Coronary artery (tissue), 2 donors: Measurements from ENCODE around the gene IQSEC3.

Source experiments
- DNase-seq: peaks from one replicate; pipeline ENCODE4 v3.0.0-alpha.2; 2017; ENCODE audit warnings: low spot score
- H3K27ac ChIP-seq, 2 donors: fragments of 200-600 bp; sonication (generic); one replicate each; pipeline ENCODE4 v1.5.1; 2016 to 2019
- H3K4me3 ChIP-seq: fragments of 200-600 bp; sonication (generic); 2 replicates; pipeline ENCODE4 v1.5.1; 2016; ENCODE audit warnings: mild to moderate bottlenecking, moderate library complexity
- TF ChIP-seq, protein P1 (sequence below): fragments of 200-600 bp; sonication (generic); IDR thresholded peaks from one replicate; pipeline ENCODE4 v1.5.1; 2019; ENCODE audit warnings: antibody characterized with exemption

IQSEC3 gene

DNA sequence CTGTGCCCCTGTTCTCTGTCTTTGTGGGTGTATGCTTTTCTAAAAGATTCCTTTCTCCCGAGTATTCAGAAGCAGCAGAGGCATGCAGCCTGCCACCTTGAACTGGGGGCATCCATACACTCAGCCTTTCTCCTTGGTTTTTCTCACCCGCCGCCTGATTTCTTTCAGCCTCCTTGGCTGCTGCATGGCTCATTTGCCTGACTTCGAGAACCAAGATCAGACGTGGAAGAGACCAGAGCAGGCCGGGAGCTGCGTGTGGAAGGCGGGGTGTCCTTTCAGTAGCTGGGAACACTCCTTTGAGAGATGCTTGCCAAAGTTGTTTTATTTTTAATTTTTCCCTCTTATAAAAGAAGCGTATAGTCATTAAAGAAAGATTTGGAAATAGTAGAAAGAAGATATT, 94.3 kb downstream of the IQSEC3 start:
- Histone ChIP-seq H3K27ac (no peak overlapping the region), H3K4me3 (no peak overlapping the region)
- DNase-seq = no peak
- TF ChIP-seq, protein P1, sequence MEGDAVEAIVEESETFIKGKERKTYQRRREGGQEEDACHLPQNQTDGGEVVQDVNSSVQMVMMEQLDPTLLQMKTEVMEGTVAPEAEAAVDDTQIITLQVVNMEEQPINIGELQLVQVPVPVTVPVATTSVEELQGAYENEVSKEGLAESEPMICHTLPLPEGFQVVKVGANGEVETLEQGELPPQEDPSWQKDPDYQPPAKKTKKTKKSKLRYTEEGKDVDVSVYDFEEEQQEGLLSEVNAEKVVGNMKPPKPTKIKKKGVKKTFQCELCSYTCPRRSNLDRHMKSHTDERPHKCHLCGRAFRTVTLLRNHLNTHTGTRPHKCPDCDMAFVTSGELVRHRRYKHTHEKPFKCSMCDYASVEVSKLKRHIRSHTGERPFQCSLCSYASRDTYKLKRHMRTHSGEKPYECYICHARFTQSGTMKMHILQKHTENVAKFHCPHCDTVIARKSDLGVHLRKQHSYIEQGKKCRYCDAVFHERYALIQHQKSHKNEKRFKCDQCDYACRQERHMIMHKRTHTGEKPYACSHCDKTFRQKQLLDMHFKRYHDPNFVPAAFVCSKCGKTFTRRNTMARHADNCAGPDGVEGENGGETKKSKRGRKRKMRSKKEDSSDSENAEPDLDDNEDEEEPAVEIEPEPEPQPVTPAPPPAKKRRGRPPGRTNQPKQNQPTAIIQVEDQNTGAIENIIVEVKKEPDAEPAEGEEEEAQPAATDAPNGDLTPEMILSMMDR = no peak

DNA sequence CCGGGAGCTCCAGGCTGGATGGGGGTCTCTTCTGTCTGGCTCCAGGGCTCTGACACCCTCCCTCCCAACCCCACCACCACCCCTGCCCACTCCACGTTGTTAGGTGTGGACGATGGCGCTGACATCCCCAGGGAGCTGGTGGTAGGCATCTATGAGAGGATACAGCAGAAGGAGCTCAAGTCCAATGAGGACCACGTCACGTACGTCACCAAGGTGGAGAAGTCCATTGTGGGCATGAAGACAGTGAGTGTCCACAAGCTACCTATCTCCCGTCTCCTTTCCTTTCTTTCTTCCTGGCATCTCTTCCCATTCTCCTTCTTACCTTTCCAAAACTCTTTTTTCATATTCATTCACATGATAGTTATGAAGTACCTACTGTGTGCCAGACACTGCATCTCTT, 95.3 kb downstream of the IQSEC3 start:
- DNase-seq = no peak
- Histone ChIP-seq H3K4me3 (no peak overlapping the region), H3K27ac (no peak overlapping the region)
- TF ChIP-seq, protein P1 = no peak

DNA sequence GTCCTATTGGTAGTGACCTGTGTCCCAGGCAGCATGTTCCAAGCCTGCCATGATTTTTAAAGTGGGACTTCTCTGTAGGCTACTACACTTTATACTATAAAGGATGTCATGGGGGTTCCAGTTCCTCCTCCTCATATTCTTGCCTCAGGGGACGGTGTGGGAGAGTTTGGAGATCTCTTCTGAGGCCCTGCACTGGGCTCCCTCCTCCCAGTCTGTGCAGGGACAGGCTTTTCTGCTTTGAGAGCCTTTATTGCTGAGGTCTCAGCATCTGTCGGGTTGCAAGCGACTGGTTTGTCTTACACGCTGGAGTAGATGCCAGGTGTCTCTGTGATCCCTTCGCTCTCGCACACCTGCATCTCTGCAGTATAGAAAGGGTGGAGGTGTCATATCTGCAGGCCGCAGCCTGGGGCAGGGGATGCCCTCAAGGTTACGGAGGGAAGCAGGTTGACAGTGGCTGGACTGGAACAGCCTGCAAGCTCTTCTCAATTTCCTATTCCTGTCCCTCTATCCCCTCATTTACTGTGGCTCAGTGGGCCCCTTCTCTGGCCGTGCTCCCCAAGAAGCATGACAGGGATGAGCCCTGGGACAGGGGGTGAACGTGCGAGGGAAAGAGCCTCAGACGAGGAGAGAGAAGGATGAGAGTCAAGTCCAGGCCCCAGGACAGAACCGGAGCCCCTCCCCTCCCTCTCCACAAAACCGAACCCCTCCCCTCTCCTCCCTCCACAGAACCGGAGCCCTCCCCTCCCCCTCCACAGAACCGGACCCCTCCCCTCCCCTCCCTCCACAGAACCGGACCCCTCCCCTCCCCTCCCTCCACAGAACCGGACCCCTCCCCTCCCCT, 96.1 kb downstream of the IQSEC3 start:
- H3K27ac ChIP-seq = no peak overlapping the region
- no peak overlapping the region for H3K4me3 ChIP-seq
- TF ChIP-seq, protein P1 = no peak

DNA sequence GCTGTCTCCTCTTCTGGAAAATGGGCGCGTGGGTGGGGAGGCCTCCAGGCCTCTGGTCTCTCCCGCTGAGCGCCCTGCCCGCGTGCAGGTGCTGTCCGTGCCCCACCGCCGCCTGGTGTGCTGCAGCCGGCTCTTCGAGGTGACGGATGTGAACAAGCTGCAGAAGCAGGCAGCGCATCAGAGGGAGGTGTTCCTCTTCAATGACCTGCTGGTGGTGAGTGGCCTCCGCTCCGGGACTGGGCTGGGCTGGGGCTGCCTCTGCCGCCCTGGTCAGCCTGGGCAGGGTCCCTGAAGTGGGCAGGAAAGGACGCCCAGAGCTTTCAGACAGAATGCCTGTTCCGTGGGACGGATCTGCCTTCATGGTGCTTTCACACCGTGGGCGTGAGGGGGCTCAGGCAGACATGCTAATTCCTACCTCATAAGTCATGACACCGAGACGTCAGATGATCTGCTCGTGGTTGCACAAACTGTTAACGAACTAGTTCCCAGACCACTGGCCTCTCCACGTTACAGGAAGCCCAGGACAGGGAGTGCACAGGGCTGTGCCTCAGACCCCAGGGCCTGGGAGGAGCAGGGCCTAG, 96.9 kb downstream of the IQSEC3 start:
- TF ChIP-seq, protein P1 = no peak
- DNase-seq = no peak
- no peak overlapping the region for H3K27ac ChIP-seq
- no peak overlapping the region for H3K4me3 ChIP-seq

More for the DNA sequence above, 96.1 kb downstream of the IQSEC3 start:
- DNase-seq = no peak

DNA sequence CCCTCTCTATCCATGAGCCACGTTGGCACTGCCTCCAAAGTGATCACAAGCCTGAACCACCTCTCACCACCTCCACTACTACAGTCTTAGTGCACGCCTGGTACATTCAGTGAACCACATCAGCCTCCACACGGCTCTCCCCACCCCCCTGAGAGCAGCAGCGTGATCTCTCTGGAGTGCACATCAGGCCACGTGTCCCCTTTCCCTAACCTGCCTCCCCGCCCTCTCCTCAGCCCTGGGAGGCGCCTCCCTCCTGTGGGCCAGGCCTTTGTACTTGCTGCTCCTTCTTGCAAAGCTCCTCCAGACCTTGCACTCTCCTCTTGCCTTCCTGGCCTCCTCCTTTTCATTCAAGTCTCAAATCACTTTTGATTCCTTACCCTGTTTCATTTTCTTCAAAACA, 97.6 kb downstream of the IQSEC3 start:
- no peak for DNase-seq
- Histone ChIP-seq H3K27ac (no peak overlapping the region), H3K4me3 (no peak overlapping the region)
- TF ChIP-seq, protein P1 = no peak

DNA sequence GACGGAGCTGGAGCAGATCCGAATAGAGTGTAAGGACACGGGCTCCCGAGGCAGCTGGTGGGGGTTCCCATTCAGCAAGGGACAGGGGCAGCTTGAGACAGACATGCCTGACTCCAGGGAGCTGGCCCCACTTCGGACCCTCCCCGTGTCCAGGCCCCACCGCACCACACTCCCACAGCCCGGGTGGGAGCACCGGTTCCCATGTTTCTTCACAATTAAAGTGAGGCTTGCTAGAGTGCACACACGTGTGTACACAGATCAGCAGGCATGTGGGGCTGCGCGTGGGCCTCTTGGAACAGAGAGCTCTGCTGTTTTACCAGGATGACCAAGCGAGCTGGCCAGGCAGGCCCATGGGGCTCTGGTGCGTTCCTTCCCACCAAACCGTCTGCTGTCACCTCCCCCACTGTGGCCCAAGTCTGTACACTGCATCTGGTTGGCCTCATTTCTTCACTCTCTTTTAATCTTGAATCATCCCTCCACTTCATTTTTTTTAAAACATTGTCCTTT, 99.3 kb downstream of the IQSEC3 start:
- no peak overlapping the region for H3K4me3 ChIP-seq
- no peak overlapping the region for H3K27ac ChIP-seq
- DNase-seq = no peak
- TF ChIP-seq, protein P1 = no peak
